ENCODE measurements around the gene USP3. TPM values are rescaled to one million over a fixed set of nuclear protein-coding genes. Genes with fewer than 3 reads are reported as not detected.

The USP3 gene
- total RNA-seq, 1 experiment from 2014 or later = 54.2 TPM

GRCh38 chr15:63495780-63496488 lies 8.5 kb upstream of the USP3 start:
- peaks cover 18% of the 10 kb centered on the region; the same call in 1 of the 2 replicates for H3K4me1 ChIP-seq
- H3K4me3 ChIP-seq (ENCODE audit: low read depth, low read length) = no peak overlapping the region
- H3K36me3 ChIP-seq (ENCODE audit: control insufficient read depth, insufficient read depth, low read length) = no peaks in the 10 kb centered on the region
- ChIA-PET CTCF (interaction anchor here (0.6 to 2.5 kb wide), 3 partner anchors 9 to 79 kb away, joined by 3 to 10 read pairs (median 8); no protein-coding TSS in a partner anchor), POLR2A (interaction anchor here (0.6 kb wide), 1 partner anchor 139 kb away, joined by 3 read pairs; no protein-coding TSS in a partner anchor)
- H3K4me1 Mint-ChIP-seq (ENCODE audit: low read depth, unreplicated experiment) = peaks cover 9% of the 10 kb centered on the region
- intact Hi-C loops (cut with micrococcal nuclease; ENCODE audit: unreplicated experiment) = no loop called here
- no peak overlapping the region for H3K27ac Mint-ChIP-seq (ENCODE audit: unreplicated experiment)
- no peak overlapping the region for H3K4me3 Mint-ChIP-seq (ENCODE audit: unreplicated experiment)
- H3K27me3 Mint-ChIP-seq (ENCODE audit: insufficient read depth, unreplicated experiment) = no peaks in the 10 kb centered on the region
- H3K36me3 Mint-ChIP-seq (ENCODE audit: insufficient read depth, unreplicated experiment) = no peaks in the 10 kb centered on the region
- DNase-seq = no peak
- BruUV-seq (replicated peaks) = no TSS peak
- TF ChIP-seq, protein P1, sequence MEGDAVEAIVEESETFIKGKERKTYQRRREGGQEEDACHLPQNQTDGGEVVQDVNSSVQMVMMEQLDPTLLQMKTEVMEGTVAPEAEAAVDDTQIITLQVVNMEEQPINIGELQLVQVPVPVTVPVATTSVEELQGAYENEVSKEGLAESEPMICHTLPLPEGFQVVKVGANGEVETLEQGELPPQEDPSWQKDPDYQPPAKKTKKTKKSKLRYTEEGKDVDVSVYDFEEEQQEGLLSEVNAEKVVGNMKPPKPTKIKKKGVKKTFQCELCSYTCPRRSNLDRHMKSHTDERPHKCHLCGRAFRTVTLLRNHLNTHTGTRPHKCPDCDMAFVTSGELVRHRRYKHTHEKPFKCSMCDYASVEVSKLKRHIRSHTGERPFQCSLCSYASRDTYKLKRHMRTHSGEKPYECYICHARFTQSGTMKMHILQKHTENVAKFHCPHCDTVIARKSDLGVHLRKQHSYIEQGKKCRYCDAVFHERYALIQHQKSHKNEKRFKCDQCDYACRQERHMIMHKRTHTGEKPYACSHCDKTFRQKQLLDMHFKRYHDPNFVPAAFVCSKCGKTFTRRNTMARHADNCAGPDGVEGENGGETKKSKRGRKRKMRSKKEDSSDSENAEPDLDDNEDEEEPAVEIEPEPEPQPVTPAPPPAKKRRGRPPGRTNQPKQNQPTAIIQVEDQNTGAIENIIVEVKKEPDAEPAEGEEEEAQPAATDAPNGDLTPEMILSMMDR (IDR thresholded peaks at IDR 0.05; ENCODE audit: insufficient read depth in 1 of 2, low read depth in 1 of 2, low read length in 1 of 2, severe bottlenecking in 1 of 2, unreplicated experiment in 1 of 2) = no peak
- no peaks in the 10 kb centered on the region for H3K9me3 ChIP-seq
- no peaks in the 10 kb centered on the region for H3K9me3 Mint-ChIP-seq (ENCODE audit: unreplicated experiment)
- no peaks in the 10 kb centered on the region for H3K27me3 ChIP-seq (replicated peaks; ENCODE audit: control insufficient read depth, insufficient read depth, low read length)

DNA sequence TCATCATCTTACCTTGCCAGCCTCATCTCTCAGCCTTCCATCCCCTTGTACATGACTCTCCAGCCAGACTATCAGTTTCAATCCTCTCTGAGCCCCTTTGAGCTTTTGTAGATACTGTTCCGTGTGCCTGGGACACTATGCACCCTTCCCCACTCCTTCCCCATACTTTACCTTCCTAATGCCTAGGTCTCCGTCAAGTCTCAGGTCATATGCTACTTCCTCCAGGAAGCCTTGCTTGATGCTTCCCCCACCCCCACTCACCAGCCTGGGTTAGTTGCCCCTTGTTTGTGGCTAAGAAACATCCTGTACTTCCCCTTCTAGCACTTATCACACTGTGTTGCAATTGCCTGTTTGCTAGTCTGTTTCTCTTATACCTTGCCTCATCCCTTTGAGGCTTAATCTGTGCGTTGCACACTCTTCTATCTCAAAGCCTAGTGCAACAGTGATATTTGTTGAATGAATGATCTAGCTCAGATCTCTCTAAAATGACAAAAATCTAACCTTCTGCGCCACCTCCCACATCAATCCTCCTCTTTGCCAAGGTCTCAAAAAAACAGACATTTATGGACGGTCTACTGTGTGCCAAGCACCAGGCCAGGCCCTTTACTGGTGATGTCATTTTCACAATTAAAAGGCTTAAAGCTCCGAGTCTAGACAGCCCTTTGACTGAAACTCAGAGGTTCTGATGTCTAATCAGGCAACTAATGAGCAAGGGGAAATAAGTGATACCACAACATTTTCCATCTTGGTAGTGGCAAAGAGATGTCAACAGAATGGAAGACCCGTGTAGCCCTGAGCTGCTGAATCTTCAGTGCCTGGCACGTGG lies 6.5 kb upstream of the USP3 start:
- Histone ChIP-seq H3K27me3 (replicated peaks; ENCODE audit: control insufficient read depth, insufficient read depth, low read length) (no peaks in the 10 kb centered on the region), H3K36me3 (ENCODE audit: control insufficient read depth, insufficient read depth, low read length) (no peaks in the 10 kb centered on the region), H3K4me3 (ENCODE audit: low read depth, low read length) (no peak overlapping the region), H3K9me3 (no peaks in the 10 kb centered on the region), H3K4me1 (peaks cover 31% of the 10 kb centered on the region)
- no peak overlapping the region for H3K4me3 Mint-ChIP-seq (ENCODE audit: unreplicated experiment)
- H3K4me1 Mint-ChIP-seq (ENCODE audit: low read depth, unreplicated experiment) = peaks cover 20% of the 10 kb centered on the region
- TF ChIP-seq, protein P1 (IDR thresholded peaks at IDR 0.05; ENCODE audit: insufficient read depth in 1 of 2, low read depth in 1 of 2, low read length in 1 of 2, severe bottlenecking in 1 of 2, unreplicated experiment in 1 of 2) = no peak
- BruUV-seq (replicated peaks) = no TSS peak
- H3K27me3 Mint-ChIP-seq (ENCODE audit: insufficient read depth, unreplicated experiment) = no peaks in the 10 kb centered on the region
- no peaks in the 10 kb centered on the region for H3K36me3 Mint-ChIP-seq (ENCODE audit: insufficient read depth, unreplicated experiment)
- H3K27ac Mint-ChIP-seq (ENCODE audit: unreplicated experiment) = no peak overlapping the region
- H3K9me3 Mint-ChIP-seq (ENCODE audit: unreplicated experiment) = no peaks in the 10 kb centered on the region
- ChIA-PET POLR2A (no interaction called here), CTCF (interaction anchor here (0.6 to 2.5 kb wide), 2 partner anchors 11 to 591 kb away, joined by 3 to 8 read pairs; no protein-coding TSS in a partner anchor)
- DNase-seq = no peak
- intact Hi-C loops (cut with micrococcal nuclease; ENCODE audit: unreplicated experiment) = no loop called here

- Mint-ChIP-seq H3K36me3 (ENCODE audit: insufficient read depth, unreplicated experiment) (peaks cover 8% of the 10 kb centered on the region), H3K9me3 (ENCODE audit: unreplicated experiment) (no peaks in the 10 kb centered on the region), H3K4me3 (ENCODE audit: unreplicated experiment) (no peak overlapping the region), H3K27ac (ENCODE audit: unreplicated experiment) (no peak overlapping the region), H3K4me1 (ENCODE audit: low read depth, unreplicated experiment) (peaks cover 20% of the 10 kb centered on the region), H3K27me3 (ENCODE audit: insufficient read depth, unreplicated experiment) (no peaks in the 10 kb centered on the region)
- no peaks in the 10 kb centered on the region for H3K27me3 ChIP-seq (replicated peaks; ENCODE audit: control insufficient read depth, insufficient read depth, low read length)
- no peaks in the 10 kb centered on the region for H3K36me3 ChIP-seq (ENCODE audit: control insufficient read depth, insufficient read depth, low read length)
- TF ChIP-seq, protein P1 (IDR thresholded peaks at IDR 0.05; ENCODE audit: insufficient read depth in 1 of 2, low read depth in 1 of 2, low read length in 1 of 2, severe bottlenecking in 1 of 2, unreplicated experiment in 1 of 2) = no peak
- intact Hi-C loops (cut with micrococcal nuclease; ENCODE audit: unreplicated experiment) = no loop called here
- peaks cover 32% of the 10 kb centered on the region for H3K4me1 ChIP-seq
- POLR2A ChIA-PET = no interaction called here
- no peak for DNase-seq
- H3K4me3 ChIP-seq (ENCODE audit: low read depth, low read length) = no peak overlapping the region
- no TSS peak for BruUV-seq (replicated peaks)
- CTCF ChIA-PET = no interaction called here
- H3K9me3 ChIP-seq = no peaks in the 10 kb centered on the region
Measured at GRCh38 chr15:63499175-63499549, 5.2 kb upstream of the USP3 start.

All from Caco-2 (cell line).